Astrocyte of the hippocampus (primary cell): ENCODE results near the gene SESN1.
A peak's percentile ranks its signal among the peaks of the same experiment; 100 is the strongest.

Source experiments
- DNase-seq: peaks from one replicate; pipeline ENCODE4 v3.0.0; 2011; ENCODE audit warnings: low read depth, low spot score

Gene SESN1

GRCh38 chr6:109060571-109060970 lies 34.1 kb downstream of the SESN1 start:
- no peak for DNase-seq

DNA sequence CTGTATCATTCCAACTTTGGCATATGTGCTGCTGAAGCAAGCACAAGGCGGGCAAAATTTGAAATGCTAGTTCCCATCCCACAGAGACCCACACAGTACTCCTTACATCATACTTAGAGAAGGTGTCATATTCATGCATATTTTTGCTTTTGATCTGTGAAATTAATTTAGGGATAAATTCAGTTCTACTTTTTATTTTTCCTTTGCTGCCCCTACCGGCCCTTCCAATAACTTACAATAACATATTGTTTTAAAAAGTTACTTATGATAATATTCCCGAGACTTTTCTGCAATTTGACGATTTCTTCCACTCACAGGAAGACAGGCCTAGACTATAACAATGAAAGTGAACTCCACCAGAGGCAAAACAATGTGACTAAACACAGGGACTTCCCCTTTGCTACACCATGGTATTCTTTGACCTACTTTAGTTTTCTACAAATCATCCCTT lies 35.0 kb downstream of the SESN1 start:
- DNase-seq = peak; percentile 28

DNA sequence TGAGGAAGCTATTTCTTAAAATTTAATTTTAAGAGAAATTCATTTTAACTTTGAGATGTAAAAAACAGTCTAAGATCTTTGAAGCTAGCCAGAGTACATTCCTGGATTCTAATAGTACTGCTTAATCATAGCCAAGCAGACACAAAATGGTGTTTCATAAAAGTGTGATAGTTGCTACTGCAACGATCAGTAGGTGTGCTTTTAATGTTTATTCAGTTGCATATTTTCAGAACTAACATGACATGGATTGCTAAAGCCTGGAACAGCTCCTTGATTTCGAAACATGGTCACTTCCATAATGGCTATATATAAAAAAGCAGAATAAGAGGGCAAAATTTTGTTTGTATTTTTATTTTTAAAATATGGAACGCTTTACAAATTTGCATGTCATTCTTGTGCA lies 35.5 kb downstream of the SESN1 start:
- DNase-seq = no peak

- no peak for DNase-seq
Measured at GRCh38 chr6:109058620-109059019, 36.0 kb downstream of the SESN1 start.

- DNase-seq = no peak
Measured at GRCh38 chr6:109056661-109057060, 38.0 kb downstream of the SESN1 start.

DNA sequence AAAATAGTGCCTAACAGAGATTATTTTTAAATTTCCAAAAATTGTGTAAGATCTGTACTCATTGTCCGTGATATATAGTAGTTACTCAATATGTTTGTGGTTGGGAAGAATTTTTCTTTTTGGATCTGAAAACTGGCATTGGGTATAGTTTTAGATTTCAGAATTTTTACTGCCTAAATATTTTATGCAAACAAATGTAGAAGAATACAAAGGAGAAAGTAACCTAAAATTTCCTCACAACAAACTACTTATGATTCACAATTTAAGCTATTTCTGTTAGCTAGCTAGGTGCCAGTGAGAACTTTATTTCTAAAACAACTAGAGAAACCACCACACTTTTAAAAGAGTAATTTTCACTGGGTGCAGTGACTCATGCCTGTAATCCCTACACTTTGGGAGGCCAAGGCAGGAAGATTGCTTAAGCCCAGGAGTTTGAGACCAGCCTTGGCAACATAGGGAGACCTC lies 38.8 kb downstream of the SESN1 start:
- peak; percentile 18 for DNase-seq

GRCh38 chr6:109053336-109053735 lies 41.3 kb downstream of the SESN1 start:
- DNase-seq = no peak

GRCh38 chr6:109052852-109053251 lies 41.8 kb downstream of the SESN1 start:
- DNase-seq = no peak

GRCh38 chr6:109052018-109052651 lies 42.5 kb downstream of the SESN1 start:
- no peak for DNase-seq

DNA sequence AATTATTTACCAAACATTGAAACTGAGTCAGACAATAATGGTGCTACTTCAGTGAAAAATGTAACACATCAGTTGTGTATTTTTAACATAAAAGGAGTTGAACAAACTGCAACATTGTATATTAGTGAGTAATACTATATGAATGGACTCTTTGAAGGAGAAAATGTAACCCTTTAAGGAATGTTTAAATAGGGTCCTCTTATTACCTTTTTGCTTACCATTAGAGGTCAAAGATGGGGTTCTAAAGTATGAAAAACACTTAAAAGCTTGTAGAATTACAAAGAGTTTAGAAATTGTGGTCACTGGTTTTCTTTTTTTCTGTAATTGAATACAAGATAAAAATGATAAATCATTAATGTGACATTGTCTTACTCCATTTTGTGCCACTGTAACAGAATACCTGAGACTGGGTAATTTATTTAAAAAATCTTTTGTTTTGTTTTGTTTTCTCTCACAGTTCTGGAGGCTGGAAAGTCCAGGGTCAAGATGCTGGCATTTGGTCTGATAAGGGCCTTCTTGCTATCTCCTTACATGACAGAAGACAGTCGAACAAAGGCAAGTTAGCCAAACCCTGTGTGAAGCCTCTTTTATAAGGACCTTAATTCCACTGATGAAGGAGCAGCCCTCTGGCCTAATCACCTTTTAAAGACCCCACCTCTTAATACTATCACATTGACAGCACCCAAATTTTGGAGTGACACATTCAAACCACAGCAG lies 43.2 kb downstream of the SESN1 start:
- DNase-seq = peak; percentile 14

DNA sequence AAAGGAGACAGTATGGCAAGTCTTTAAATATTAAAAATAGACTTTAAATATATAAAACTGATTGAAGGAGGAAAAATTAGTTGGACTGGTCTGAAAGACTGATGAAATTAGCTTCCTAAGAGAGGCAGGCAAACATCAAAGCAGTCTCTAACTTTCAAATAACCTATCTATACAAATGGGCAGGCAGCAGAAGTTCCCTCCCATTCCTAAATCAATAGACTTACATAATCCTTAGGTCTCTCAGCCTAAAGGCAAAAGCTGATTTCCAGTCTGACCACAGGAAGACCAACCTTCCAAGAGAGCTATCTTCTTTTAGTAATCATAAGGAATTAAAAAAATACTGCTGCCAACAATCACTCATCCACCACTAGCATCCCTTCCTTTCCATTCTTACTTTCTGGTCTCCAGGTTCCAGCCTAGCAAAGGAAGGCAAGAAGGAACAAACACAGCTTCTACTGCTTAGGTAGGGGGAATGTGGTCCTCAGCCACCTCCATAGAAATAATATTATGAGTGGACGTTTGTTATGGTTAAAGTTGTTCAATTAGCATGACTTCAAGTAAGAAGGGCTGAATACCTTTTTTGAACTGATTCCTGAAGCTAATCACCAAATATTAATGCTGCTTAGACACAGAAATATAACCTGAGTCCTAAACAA lies 44.1 kb downstream of the SESN1 start:
- no peak for DNase-seq

DNA sequence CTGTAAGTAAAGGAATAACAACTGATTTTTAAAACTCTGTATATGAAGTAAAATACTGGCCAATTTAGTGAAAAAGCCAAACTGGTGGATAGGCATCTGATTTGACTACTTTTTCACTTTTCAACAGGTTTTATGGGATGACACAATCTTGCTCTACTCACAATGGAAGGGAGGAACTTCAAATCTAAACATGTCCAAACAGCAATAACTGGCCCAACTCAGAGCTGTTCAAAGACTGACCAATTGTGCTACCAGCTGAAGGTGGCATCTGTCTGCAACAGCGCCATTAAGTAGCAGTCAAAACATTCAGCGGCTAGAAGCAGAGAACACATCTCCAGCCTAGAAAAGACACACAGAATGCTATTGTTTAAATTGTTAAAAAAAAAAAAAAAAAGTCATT lies 44.6 kb downstream of the SESN1 start:
- DNase-seq = no peak

DNA sequence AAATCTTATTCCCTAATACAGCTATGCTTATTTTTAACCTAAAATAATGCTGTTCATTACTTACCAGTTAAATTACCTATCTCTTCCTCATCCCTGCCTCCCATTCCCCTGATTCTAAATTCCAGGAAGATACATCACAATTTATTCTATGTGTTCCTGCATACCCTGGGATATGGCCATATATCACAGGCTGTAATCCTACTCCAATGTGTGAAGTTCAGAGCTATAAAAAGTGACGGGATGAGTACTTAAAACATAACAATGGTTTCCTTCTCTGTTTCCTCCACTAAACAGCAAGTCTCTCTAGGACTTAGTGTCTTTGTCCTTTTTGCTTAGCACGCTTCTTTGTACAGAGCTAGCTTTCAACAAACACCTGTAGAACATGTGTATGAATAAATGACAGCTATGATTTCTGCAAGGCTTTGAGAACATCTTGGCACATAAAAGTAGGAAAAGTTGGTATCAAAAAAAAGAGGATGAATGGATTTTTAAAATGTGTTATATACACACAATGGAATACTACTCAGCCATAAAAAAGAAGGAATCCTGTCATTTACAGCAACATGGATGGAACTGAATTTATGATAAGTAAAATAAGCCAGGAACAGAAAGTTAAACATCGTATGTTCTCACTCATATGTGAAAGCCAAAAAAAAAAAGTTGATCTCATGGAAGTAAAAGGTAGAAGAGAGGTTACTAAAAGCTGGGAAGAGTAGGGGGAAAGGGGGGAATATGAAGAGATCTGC lies 45.8 kb downstream of the SESN1 start:
- no peak for DNase-seq

DNA sequence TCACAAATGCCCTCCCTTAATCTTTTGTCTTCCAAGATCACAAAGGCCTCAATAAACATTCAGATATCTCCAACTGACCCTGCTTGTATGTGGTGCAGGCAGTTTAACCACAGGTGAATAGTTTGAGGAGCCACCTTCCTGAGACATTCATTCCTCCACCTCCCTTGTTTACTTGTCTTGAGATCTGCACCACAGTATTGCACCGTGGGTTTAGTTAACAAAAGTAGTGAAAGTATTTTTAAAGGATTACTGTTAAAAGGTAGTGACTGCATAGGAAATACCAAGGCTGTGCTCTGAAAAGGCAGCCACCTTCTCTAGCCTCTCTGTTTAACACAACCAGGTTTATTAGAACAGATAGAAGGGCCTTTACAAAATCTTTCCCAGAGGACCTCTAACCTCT lies 46.5 kb downstream of the SESN1 start:
- DNase-seq = peak; percentile 16

GRCh38 chr6:109045493-109045892 lies 49.2 kb downstream of the SESN1 start:
- DNase-seq = no peak

DNA sequence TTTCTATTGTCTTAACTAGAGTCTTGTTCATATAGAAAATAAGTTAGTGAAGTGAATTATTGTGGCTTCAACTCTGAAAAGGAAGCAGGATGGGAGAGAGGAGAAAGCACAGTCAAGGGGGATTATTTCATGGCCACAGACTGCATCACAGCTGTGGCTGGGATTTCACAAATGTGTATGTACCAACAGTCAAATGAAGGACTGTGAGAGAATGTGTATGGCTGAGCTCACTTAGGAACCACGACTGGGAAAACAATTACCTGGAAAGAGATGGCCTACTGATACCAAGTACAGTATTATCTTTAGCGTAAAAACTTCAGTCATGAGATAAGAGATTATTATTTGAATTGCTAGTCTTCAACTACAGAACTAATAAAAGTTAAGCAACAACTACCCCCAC lies 54.9 kb downstream of the SESN1 start:
- no peak for DNase-seq

GRCh38 chr6:109038837-109039398 lies 55.7 kb downstream of the SESN1 start:
- DNase-seq = no peak

GRCh38 chr6:109036574-109037294 lies 57.9 kb downstream of the SESN1 start:
- DNase-seq = no peak

DNA sequence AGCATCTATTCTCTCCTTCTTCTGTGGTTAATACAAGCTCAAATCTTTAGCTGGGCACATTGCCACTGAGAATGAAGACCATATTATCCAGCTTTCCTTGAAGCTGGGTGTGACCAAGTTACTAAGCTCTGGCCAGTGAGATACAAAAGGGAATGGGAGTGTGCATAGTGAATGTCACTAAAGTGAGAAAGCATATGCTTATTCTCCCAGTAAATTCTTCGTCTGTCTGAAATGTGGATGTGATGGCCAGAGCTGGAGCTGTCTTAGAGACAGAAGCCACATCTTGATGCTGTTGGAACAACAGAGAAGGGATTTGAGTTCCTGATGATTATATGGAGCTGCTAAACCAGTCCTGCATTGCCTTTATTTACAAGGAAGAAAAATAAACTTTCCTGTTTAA lies 60.1 kb downstream of the SESN1 start:
- no peak for DNase-seq

- DNase-seq = no peak
Measured at GRCh38 chr6:109033655-109034054, 61.0 kb downstream of the SESN1 start.

GRCh38 chr6:109031416-109031815 lies 63.2 kb downstream of the SESN1 start:
- no peak for DNase-seq
